B cell (primary cell): ENCODE measurements around the gene TMED9. TPM values are rescaled to one million over a fixed set of nuclear protein-coding genes. Genes with fewer than 3 reads are reported as not detected.

Source experiments
- ATAC-seq: fragments of 200-7000 bp; cut with Tn5 transposase; one replicate; pipeline ENCODE4 v1.10.0; 2021; ENCODE audit warnings: low read depth, mild to moderate bottlenecking, moderate number of reproducible peaks, moderate library complexity
- CTCF ChIA-PET: fragments of 350-600 bp; sonication (Branson Sonifier 250); formaldehyde crosslinking; loops from one replicate; lab custom pipeline; 2021; ENCODE audit warnings: antibody characterized with exemption, inconsistent platforms; lab: Charles Lee
- POLR2A ChIA-PET: fragments of 350-600 bp; sonication (Branson Sonifier 250); formaldehyde crosslinking; loops from one replicate; lab custom pipeline; 2021; ENCODE audit warnings: antibody characterized with exemption; lab: Charles Lee
- DNase-seq: peaks from one replicate; pipeline ENCODE4 v3.0.0; 2013
- H2AFZ ChIP-seq: 2 replicates; pipeline ENCODE4 v1.6.1; 2012; ENCODE audit warnings: mild to moderate bottlenecking, low read depth, low read length; ENCODE audit not compliant: insufficient read depth, poor library complexity, severe bottlenecking
- H3K27ac ChIP-seq, 2 donors: 1 replicate in 1 of 2; 2 replicates in 1 of 2; pipeline ENCODE4 v1.5.1; 2012 to 2013; ENCODE audit warnings: low read length in 2 of 2, mild to moderate bottlenecking in 2 of 2, moderate library complexity in 1 of 2
- H3K27me3 ChIP-seq, 4 experiments: fragments of 200-600 bp in 1 of 4; sonication (generic) in 1 of 4; replicated peaks in 1 of 4; 1 replicate in 2 of 4; 2 replicates in 2 of 4; pipeline versions ENCODE4 v1.6.1 to v1.7.0; 2013 to 2016; ENCODE audit warnings: low read length in 3 of 4, mild to moderate bottlenecking in 2 of 4, mixed read lengths in 1 of 4, moderate library complexity in 1 of 4; ENCODE audit not compliant: insufficient read depth in 4 of 4, control insufficient read depth in 3 of 4; ENCODE audit errors: control extremely low read depth in 1 of 4
- H3K36me3 ChIP-seq, 2 experiments: replicated peaks in 1 of 2; 1 replicate in 1 of 2; 2 replicates in 1 of 2; pipeline versions ENCODE4 v1.6.1 to v1.7.1; 2013; ENCODE audit warnings: low read length in 1 of 2; ENCODE audit not compliant: insufficient read depth in 2 of 2, control insufficient read depth in 1 of 2; ENCODE audit errors: control extremely low read depth in 1 of 2, extremely low read depth in 1 of 2
- H3K4me1 ChIP-seq, 2 donors: fragments of 200-600 bp in 1 of 2; sonication (generic) in 1 of 2; 1 replicate in 1 of 2; 2 replicates in 1 of 2; pipeline versions ENCODE4 v1.5.1 to v1.6.1; 2013 to 2017; ENCODE audit warnings: low read length in 2 of 2; ENCODE audit not compliant: control insufficient read depth in 2 of 2, insufficient read depth in 2 of 2
- H3K4me2 ChIP-seq: replicated peaks from 2 replicates; pipeline ENCODE3; 2012; ENCODE audit warnings: mild to moderate bottlenecking, low read depth, low read length; ENCODE audit not compliant: poor library complexity, severe bottlenecking
- H3K4me3 ChIP-seq, 5 experiments: fragments of 200-600 bp in 1 of 5; sonication (generic) in 1 of 5; 1 replicate in 3 of 5; 2 replicates in 2 of 5; pipeline versions ENCODE4 v1.5.1 to v1.7.0; 2011 to 2016; ENCODE audit warnings: low read length in 4 of 5, mild to moderate bottlenecking in 4 of 5, low read depth in 2 of 5, control low read depth in 1 of 5, moderate library complexity in 1 of 5; ENCODE audit not compliant: insufficient read depth in 1 of 5; ENCODE audit errors: control extremely low read depth in 1 of 5, extremely low read depth in 1 of 5
- H3K79me2 ChIP-seq: fragments of 200-600 bp; sonication (generic); one replicate; pipeline ENCODE4 v1.6.0; 2016; ENCODE audit warnings: low read length; ENCODE audit not compliant: control insufficient read depth, insufficient read depth
- H3K9ac ChIP-seq: fragments of 200-600 bp; sonication (generic); 2 replicates; pipeline ENCODE4 v1.6.1; 2017; ENCODE audit warnings: mild to moderate bottlenecking, low read length, moderate library complexity
- H3K9me3 ChIP-seq, 3 donors: one replicate each; pipeline versions ENCODE4 v1.6.1 to v1.7.1; 2013; ENCODE audit warnings: low read length in 2 of 3; ENCODE audit not compliant: control insufficient read depth in 2 of 3, insufficient read depth in 1 of 3; ENCODE audit errors: control extremely low read depth in 1 of 3
- H4K20me1 ChIP-seq: 2 replicates; pipeline ENCODE4 v1.6.0; 2012; ENCODE audit warnings: mild to moderate bottlenecking, low read length; ENCODE audit not compliant: insufficient read depth, control insufficient read depth, poor library complexity, severe bottlenecking
- H3K27ac Mint-ChIP-seq: one replicate; pipeline ENCODE4 v1.8.0; 2021; ENCODE audit warnings: mixed read lengths
- H3K27me3 Mint-ChIP-seq: one replicate; pipeline ENCODE4 v1.8.0; 2021; ENCODE audit warnings: mixed read lengths
- H3K4me1 Mint-ChIP-seq: one replicate; pipeline ENCODE4 v1.8.0; 2021; ENCODE audit warnings: mixed read lengths
- H3K4me3 Mint-ChIP-seq: one replicate; pipeline ENCODE4 v1.8.0; 2021; ENCODE audit warnings: mixed read lengths
- H3K9me3 Mint-ChIP-seq: one replicate; pipeline ENCODE4 v1.8.0; 2022; ENCODE audit warnings: mixed read lengths; ENCODE audit not compliant: insufficient read depth
- CTCF ChIP-seq: fragments of 200-600 bp; IDR thresholded peaks from one replicate; pipeline ENCODE4 v1.8.0; 2022; ENCODE audit warnings: antibody characterized with exemption, mild to moderate bottlenecking
- EZH2 ChIP-seq: IDR thresholded peaks from 2 replicates; pipeline ENCODE4 v1.6.1; 2012; ENCODE audit warnings: borderline replicate concordance, low read depth, mild to moderate bottlenecking, moderate library complexity, low read length; ENCODE audit not compliant: insufficient read depth, poor library complexity, severe bottlenecking
- WGBS: methylation state at CpG from one replicate; pipeline ENCODE4 v1.1.5; 2013; ENCODE audit warnings: missing lambda C conversion rate; ENCODE audit not compliant: insufficient coverage; 5-methylcytosine and 5-hydroxymethylcytosine counted together
- intact Hi-C: fragments of 100-400 bp; cut with micrococcal nuclease; formaldehyde crosslinking; loops from one replicate; pipeline ENCODE4 v1.10.0; 2022
- polyA plus RNA-seq: library from polyadenylated mRNA; depleted of rRNA; stranded (reverse); fragments of >200 nt; gene quantifications from 2 replicates; pipeline ENCODE4 v1.2.3, GENCODE V29; 2012
- total RNA-seq, 2 donors: library from RNA; stranded (reverse); fragments of 120-200 nt in 1 of 2; gene quantifications; 1 replicate in 1 of 2; 2 replicates in 1 of 2; pipeline versions ENCODE4 v1.2.3 to v1.2.4, GENCODE V29; 2013 to 2022

The TMED9 gene
- total and polyA plus RNA-seq, 2 donors (not counting 1 experiment from before 2014, with no cell fraction given): 54.7 to 67.6 TPM

DNA sequence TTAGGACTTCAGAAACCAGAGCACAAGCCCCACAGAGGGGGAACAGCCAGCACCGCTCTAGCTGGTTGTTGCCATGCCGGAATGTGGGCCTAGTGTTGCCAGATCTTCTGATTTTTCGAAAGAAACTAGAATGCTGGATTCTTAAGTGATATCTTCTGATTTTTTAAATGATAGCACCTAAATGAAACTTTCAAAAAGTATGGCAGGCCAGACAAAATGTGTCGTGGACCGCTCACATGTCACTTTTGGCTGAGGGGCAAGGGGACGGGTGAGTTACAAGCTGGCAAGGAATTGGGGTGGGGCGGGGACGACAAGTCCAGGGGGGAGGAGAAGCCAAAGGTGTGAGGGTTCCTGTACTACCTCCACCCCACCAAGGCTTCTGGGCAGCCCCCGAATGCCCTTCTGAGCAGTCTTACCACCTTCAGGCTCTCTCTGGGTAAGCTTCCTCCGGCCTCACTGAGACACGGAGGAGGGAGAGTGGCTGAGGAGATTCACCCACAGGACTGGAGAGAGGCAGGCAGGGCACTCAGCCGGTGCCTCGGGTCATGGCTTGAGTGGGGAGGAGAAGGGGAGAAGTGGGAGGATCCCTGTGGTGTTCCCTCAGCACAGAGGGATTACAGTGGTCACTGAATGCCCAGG, 18.2 kb downstream of the TMED9 start:
- Mint-ChIP-seq H3K27me3 (no peaks in the 10 kb centered on the region), H3K4me3 (no peak overlapping the region), H3K9me3 (no peaks in the 10 kb centered on the region), H3K27ac (no peak overlapping the region), H3K4me1 (peaks cover 16% of the 10 kb centered on the region)
- WGBS: 92% methylated on average over 5 of the region's 13 CpGs
- Histone ChIP-seq H4K20me1 (peaks cover 14% of the 10 kb centered on the region), H3K27ac (no peak overlapping the region), H3K4me3 (no peak overlapping the region), H3K79me2 (no peaks in the 10 kb centered on the region), H3K9me3 (no peaks in the 10 kb centered on the region), H2AFZ (no peak overlapping the region), H3K9ac (no peak overlapping the region), H3K27me3 (no peaks in the 10 kb centered on the region), H3K4me2 (no peak overlapping the region), H3K36me3 (peaks cover 0 to 14% of the 10 kb centered on the region in 2 experiments), H3K4me1 (peaks cover 5 to 10% of the 10 kb centered on the region in 2 donors)
- ATAC-seq (no peak), DNase-seq (no peak)
- POLR2A ChIA-PET: no interaction called here
- no peak for TF ChIP-seq EZH2
- TF ChIP-seq CTCF: no peak
- intact Hi-C loops: no loop called here
- CTCF ChIA-PET: no interaction called here

DNA sequence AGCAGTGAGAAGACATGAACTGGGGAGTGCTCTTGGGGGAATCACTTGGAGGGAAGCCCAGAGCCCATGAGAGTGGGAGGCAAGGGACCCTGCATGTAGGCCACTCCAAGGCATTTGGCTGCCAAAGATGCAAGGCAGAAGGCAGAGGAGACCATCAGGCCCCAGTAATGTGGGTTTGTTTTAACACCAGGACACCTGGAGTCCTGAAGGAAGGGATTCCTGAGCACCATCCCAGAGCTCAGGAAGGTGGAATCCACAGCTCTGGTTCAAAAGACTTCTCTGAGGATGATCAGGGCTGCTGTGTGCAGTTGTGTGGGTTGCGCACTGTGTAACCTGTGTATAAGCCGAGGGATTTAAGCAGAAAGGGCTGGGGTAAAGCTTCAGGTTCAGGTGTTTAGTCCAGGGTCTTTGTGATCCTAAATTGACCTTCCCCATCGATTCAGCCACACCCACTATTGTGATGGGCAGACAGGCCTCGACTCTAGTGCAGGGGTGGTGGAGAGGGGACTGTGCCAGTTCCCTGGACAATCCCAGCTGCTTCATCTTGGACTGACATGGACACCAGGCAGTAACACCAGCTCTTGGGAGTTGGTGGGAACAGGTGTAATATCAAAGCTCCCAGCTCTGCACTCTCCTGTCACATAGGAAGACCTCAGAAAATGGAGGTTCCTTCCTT, 18.9 kb downstream of the TMED9 start:
- Histone ChIP-seq H2AFZ (no peak overlapping the region), H3K36me3 (peaks cover 0 to 14% of the 10 kb centered on the region in 2 experiments), H3K4me1 (peaks cover 5 to 10% of the 10 kb centered on the region in 2 donors), H3K4me3 (no peak overlapping the region), H3K9ac (no peak overlapping the region), H3K4me2 (no peak overlapping the region), H3K79me2 (no peaks in the 10 kb centered on the region), H3K9me3 (no peaks in the 10 kb centered on the region), H3K27me3 (no peaks in the 10 kb centered on the region), H4K20me1 (peaks cover 14% of the 10 kb centered on the region), H3K27ac (no peak overlapping the region)
- H3K27me3 Mint-ChIP-seq: no peaks in the 10 kb centered on the region
- CTCF ChIA-PET: no interaction called here
- peak overlapping the region; percentile 37 for H3K27ac Mint-ChIP-seq
- ATAC-seq: no peak
- H3K4me3 Mint-ChIP-seq: no peak overlapping the region
- POLR2A ChIA-PET: no interaction called here
- H3K9me3 Mint-ChIP-seq: no peaks in the 10 kb centered on the region
- intact Hi-C loops: no loop called here
- peaks cover 14% of the 10 kb centered on the region for H3K4me1 Mint-ChIP-seq
- DNase-seq: no peak
- WGBS: no CpG with 5 or more reads among the region's 4 CpGs
- no peak for TF ChIP-seq CTCF
- no peak for TF ChIP-seq EZH2
